H9 (cell line): ENCODE data around the gene ITGA11. TPM values are rescaled to one million over a fixed set of nuclear protein-coding genes. Genes with fewer than 3 reads are reported as not detected.

Experiments used
- DNase-seq: peaks from one replicate; pipeline ENCODE4 v3.0.0-alpha.2; 2017
- H2AFZ ChIP-seq: one replicate; pipeline ENCODE4 v1.6.1; 2013; ENCODE audit warnings: mild to moderate bottlenecking, low read length, control low read depth, moderate library complexity
- H2AK5ac ChIP-seq: 2 replicates; pipeline ENCODE4 v1.6.1; 2013; ENCODE audit warnings: low read length, control low read depth, mixed read lengths; ENCODE audit not compliant: insufficient read length
- H2BK120ac ChIP-seq: one replicate; pipeline ENCODE4 v1.6.1; 2013; ENCODE audit warnings: low read depth, mild to moderate bottlenecking, low read length, control low read depth, inconsistent platforms; ENCODE audit not compliant: poor library complexity, severe bottlenecking
- H2BK12ac ChIP-seq: 2 replicates; pipeline ENCODE4 v1.6.1; 2013; ENCODE audit warnings: low read length, control low read depth, mixed read lengths, low read depth; ENCODE audit not compliant: insufficient read length
- H2BK15ac ChIP-seq: 2 replicates; pipeline ENCODE4 v1.6.1; 2013; ENCODE audit warnings: low read depth, low read length, control low read depth
- H2BK20ac ChIP-seq: one replicate; pipeline ENCODE4 v1.6.1; 2013; ENCODE audit warnings: low read depth, mild to moderate bottlenecking, low read length, control low read depth, inconsistent platforms; ENCODE audit not compliant: poor library complexity, severe bottlenecking
- H2BK5ac ChIP-seq: 2 replicates; pipeline ENCODE4 v1.6.1; 2013; ENCODE audit warnings: low read length, control low read depth, mixed read lengths; ENCODE audit not compliant: insufficient read length
- H3K14ac ChIP-seq: 2 replicates; pipeline ENCODE4 v1.6.1; 2013; ENCODE audit warnings: low read length, control low read depth; ENCODE audit not compliant: insufficient read depth
- H3K18ac ChIP-seq: 2 replicates; pipeline ENCODE4 v1.6.1; 2013; ENCODE audit warnings: low read depth, mild to moderate bottlenecking, mixed read lengths, low read length, control low read depth; ENCODE audit not compliant: insufficient read length
- H3K23ac ChIP-seq: 2 replicates; pipeline ENCODE4 v1.6.1; 2013; ENCODE audit warnings: low read length, control low read depth, mixed read lengths, low read depth; ENCODE audit not compliant: insufficient read length
- H3K23me2 ChIP-seq: 2 replicates; pipeline ENCODE4 v1.6.1; 2013; ENCODE audit warnings: low read depth, mild to moderate bottlenecking, mixed read lengths, low read length, control low read depth; ENCODE audit not compliant: insufficient read length, poor library complexity, severe bottlenecking
- H3K27ac ChIP-seq: 2 replicates; pipeline ENCODE4 v1.5.1; 2013; ENCODE audit warnings: low read length, control low read depth, mixed read lengths, low read depth; ENCODE audit not compliant: insufficient read length
- H3K27me3 ChIP-seq: 2 replicates; pipeline ENCODE4 v1.6.1; 2013; ENCODE audit warnings: low read length, control low read depth, inconsistent platforms; ENCODE audit not compliant: insufficient read depth
- H3K4ac ChIP-seq: 2 replicates; pipeline ENCODE4 v1.6.1; 2013; ENCODE audit warnings: low read depth, mild to moderate bottlenecking, control low read depth, inconsistent platforms, low read length, moderate library complexity
- H3K4me1 ChIP-seq: 2 replicates; pipeline ENCODE4 v1.6.1; 2013; ENCODE audit warnings: low read length, control low read depth, inconsistent platforms; ENCODE audit not compliant: insufficient read depth
- H3K4me2 ChIP-seq: 2 replicates; pipeline ENCODE4 v1.6.1; 2013; ENCODE audit warnings: low read length, control low read depth, mixed read lengths; ENCODE audit not compliant: insufficient read length, insufficient read depth
- H3K56ac ChIP-seq: 2 replicates; pipeline ENCODE4 v1.6.1; 2013; ENCODE audit warnings: low read depth, mild to moderate bottlenecking, mixed read lengths, low read length, control low read depth; ENCODE audit not compliant: insufficient read length
- H3K79me1 ChIP-seq: 2 replicates; pipeline ENCODE4 v1.6.1; 2013; ENCODE audit warnings: low read depth, mild to moderate bottlenecking, moderate library complexity, low read length, control low read depth, inconsistent platforms; ENCODE audit not compliant: insufficient read depth, poor library complexity, severe bottlenecking
- H3K79me2 ChIP-seq: 2 replicates; pipeline ENCODE4 v1.6.1; 2013; ENCODE audit warnings: low read length, control low read depth, inconsistent platforms; ENCODE audit not compliant: insufficient read depth
- H3K9ac ChIP-seq: 2 replicates; pipeline ENCODE4 v1.6.1; 2013; ENCODE audit warnings: low read length, control low read depth, mixed read lengths; ENCODE audit not compliant: insufficient read length; ENCODE audit errors: extremely low read depth
- H3K9me3 ChIP-seq: one replicate; pipeline ENCODE4 v1.6.1; 2013; ENCODE audit warnings: low read depth, low read length, inconsistent platforms; ENCODE audit not compliant: control insufficient read depth
- H3T11ph ChIP-seq: one replicate; pipeline ENCODE4 v1.6.1; 2013; ENCODE audit warnings: mild to moderate bottlenecking, low read length, control low read depth, inconsistent platforms
- H4K20me1 ChIP-seq: one replicate; pipeline ENCODE4 v1.6.1; 2013; ENCODE audit not compliant: control insufficient read depth, insufficient read length, insufficient read depth
- H4K5ac ChIP-seq: 2 replicates; pipeline ENCODE4 v1.6.1; 2013; ENCODE audit warnings: low read depth, mild to moderate bottlenecking, mixed read lengths, low read length, control low read depth; ENCODE audit not compliant: insufficient read length
- H4K8ac ChIP-seq: replicated peaks from 2 replicates; pipeline ENCODE4 v1.6.1; 2013; ENCODE audit warnings: low read length, control low read depth, mixed read lengths, low read depth; ENCODE audit not compliant: insufficient read length
- H4K91ac ChIP-seq: 2 replicates; pipeline ENCODE4 v1.6.1; 2013; ENCODE audit warnings: low read depth, mild to moderate bottlenecking, moderate library complexity, mixed read lengths, low read length, control low read depth; ENCODE audit not compliant: insufficient read length
- H3K27ac Mint-ChIP-seq, 3 experiments: 2 replicates in 2 of 3; 3 replicates in 1 of 3; pipeline ENCODE4 v1.8.0; 2020 to 2021; ENCODE audit warnings: mixed read lengths in 3 of 3, mild to moderate bottlenecking in 1 of 3, moderate library complexity in 1 of 3
- H3K27me3 Mint-ChIP-seq: 2 replicates; pipeline ENCODE4 v1.8.0; 2021; ENCODE audit warnings: low read depth, mild to moderate bottlenecking, moderate library complexity, mixed read lengths
- H3K36me3 Mint-ChIP-seq, 3 experiments: 2 replicates in 2 of 3; 3 replicates in 1 of 3; pipeline ENCODE4 v1.8.0; 2020 to 2021; ENCODE audit warnings: low read depth in 3 of 3, mixed read lengths in 3 of 3; ENCODE audit not compliant: insufficient read depth in 1 of 3
- H3K4me1 Mint-ChIP-seq, 2 experiments: 2 replicates each; pipeline ENCODE4 v1.8.0; 2020; ENCODE audit warnings: mixed read lengths in 2 of 2
- H3K4me3 Mint-ChIP-seq, 2 experiments: 2 replicates in 1 of 2; 3 replicates in 1 of 2; pipeline ENCODE4 v1.8.0; 2020 to 2021; ENCODE audit warnings: mild to moderate bottlenecking in 2 of 2, mixed read lengths in 2 of 2, moderate library complexity in 1 of 2
- H3K9me3 Mint-ChIP-seq, 2 experiments: 2 replicates in 1 of 2; 3 replicates in 1 of 2; pipeline ENCODE4 v1.8.0; 2020; ENCODE audit warnings: mild to moderate bottlenecking in 2 of 2, mixed read lengths in 2 of 2, moderate library complexity in 1 of 2
- CTCF ChIP-seq: fragments of 200-600 bp; sonication (generic); conservative IDR thresholded peaks from 3 replicates; pipeline ENCODE4 v1.8.0; 2021; ENCODE audit warnings: antibody characterized with exemption, mild to moderate bottlenecking
- WGBS: extraction: QIAGEN DNeasy Blood & Tissue Kit; methylation state at CpG from one replicate; pipeline ENCODE4 v1.1.7; 2013; ENCODE audit warnings: missing lambda C conversion rate, low lambda C conversion rate, mixed read lengths; ENCODE audit not compliant: insufficient read length; ENCODE audit errors: extremely low coverage; 5-methylcytosine and 5-hydroxymethylcytosine counted together
- total RNA-seq: library from RNA; stranded (reverse); gene quantifications from 2 replicates; pipeline ENCODE4 v1.2.1, GENCODE V29; 2021

ITGA11 gene
- total RNA-seq, 1 experiment from 2014 or later = 0.07 TPM

- no peaks in the 10 kb centered on the region for H3K79me2 ChIP-seq
- H3K4ac ChIP-seq = no peak overlapping the region
- H2BK12ac ChIP-seq = no peak overlapping the region
- no peak overlapping the region for H3K9ac ChIP-seq
- H3K9me3 Mint-ChIP-seq = no peaks in the 10 kb centered on the region; a peak in 2 of 5 replicates
- H3K27ac ChIP-seq = no peak overlapping the region
- WGBS = no CpG with 5 or more reads among the region's 21 CpGs
- no peak overlapping the region for H3K18ac ChIP-seq
- no peak overlapping the region for H3K4me2 ChIP-seq
- no peaks in the 10 kb centered on the region for H4K20me1 ChIP-seq
- H3K56ac ChIP-seq = no peak overlapping the region
- H2BK120ac ChIP-seq = no peak overlapping the region
- no peak overlapping the region for H4K5ac ChIP-seq
- no peak overlapping the region for H2BK15ac ChIP-seq
- H3K4me1 Mint-ChIP-seq = peaks cover 50 to 73% of the 10 kb centered on the region in 2 experiments
- H2BK5ac ChIP-seq = no peak overlapping the region
- H2AK5ac ChIP-seq = no peak overlapping the region
- TF ChIP-seq CTCF = no peak
- no peak for DNase-seq
- peaks cover 13% of the 10 kb centered on the region for H3K27me3 Mint-ChIP-seq
- H3K27ac Mint-ChIP-seq = peak overlapping the region in 1 of 3 experiments; percentile 64; a peak in 1 of 7 replicates
- H3K9me3 ChIP-seq = no peaks in the 10 kb centered on the region
- H2BK20ac ChIP-seq = no peak overlapping the region
- no peak overlapping the region for H3K4me3 Mint-ChIP-seq
- no peak overlapping the region for H2AFZ ChIP-seq
- no peak overlapping the region for H3K14ac ChIP-seq
- no peak overlapping the region for H4K8ac ChIP-seq
- H3K79me1 ChIP-seq = no peaks in the 10 kb centered on the region
- no peaks in the 10 kb centered on the region for H3K23me2 ChIP-seq
- no peak overlapping the region for H4K91ac ChIP-seq
- H3T11ph ChIP-seq = no peak overlapping the region
- H3K23ac ChIP-seq = no peak overlapping the region
- peaks cover 5% of the 10 kb centered on the region; the same call in 1 of the 2 replicates for H3K4me1 ChIP-seq
- H3K36me3 Mint-ChIP-seq = no peaks in the 10 kb centered on the region
- no peaks in the 10 kb centered on the region for H3K27me3 ChIP-seq
Observed at GRCh38 chr15:68332266-68332665, 99.7 kb downstream of the ITGA11 start.
